Effector CD4-positive, alpha-beta T cell (primary cell): ENCODE results near the gene METTL25B.
A peak's percentile ranks its signal among the peaks of the same experiment; 100 is the strongest.
"Not testable (repeated sequence)": the region's sequence is repeated elsewhere in the genome, so short reads cannot be mapped to it uniquely, and the experiment has no call there.

Experiments
- DNase-seq: peaks from one replicate; pipeline ENCODE4 v3.0.0-alpha.2; 2020

Gene METTL25B

DNA sequence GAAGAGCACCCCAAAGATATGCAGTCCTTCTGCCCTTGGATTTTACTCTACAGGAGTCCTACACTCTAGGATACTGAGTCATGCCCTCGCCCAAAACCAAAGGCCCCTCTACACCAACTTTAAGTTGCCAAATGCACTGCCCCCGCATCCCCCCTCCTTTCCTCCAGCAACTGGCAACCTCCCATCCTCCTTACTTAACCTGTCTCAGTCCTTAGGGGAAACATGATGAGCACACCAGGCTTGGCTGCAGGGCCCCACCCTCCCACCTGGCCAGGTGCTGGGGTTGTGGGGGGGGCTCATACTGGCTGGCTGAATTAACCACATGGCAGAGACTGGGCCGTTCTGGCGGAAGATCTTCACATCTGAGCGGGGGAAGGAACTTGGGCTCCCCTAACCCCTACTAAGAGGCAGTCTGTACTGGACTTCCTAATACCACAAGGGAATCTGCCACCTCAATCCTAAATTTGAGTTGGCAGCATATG is 22.0 kb downstream of the METTL25B start:
- DNase-seq: peak; percentile 20

DNA sequence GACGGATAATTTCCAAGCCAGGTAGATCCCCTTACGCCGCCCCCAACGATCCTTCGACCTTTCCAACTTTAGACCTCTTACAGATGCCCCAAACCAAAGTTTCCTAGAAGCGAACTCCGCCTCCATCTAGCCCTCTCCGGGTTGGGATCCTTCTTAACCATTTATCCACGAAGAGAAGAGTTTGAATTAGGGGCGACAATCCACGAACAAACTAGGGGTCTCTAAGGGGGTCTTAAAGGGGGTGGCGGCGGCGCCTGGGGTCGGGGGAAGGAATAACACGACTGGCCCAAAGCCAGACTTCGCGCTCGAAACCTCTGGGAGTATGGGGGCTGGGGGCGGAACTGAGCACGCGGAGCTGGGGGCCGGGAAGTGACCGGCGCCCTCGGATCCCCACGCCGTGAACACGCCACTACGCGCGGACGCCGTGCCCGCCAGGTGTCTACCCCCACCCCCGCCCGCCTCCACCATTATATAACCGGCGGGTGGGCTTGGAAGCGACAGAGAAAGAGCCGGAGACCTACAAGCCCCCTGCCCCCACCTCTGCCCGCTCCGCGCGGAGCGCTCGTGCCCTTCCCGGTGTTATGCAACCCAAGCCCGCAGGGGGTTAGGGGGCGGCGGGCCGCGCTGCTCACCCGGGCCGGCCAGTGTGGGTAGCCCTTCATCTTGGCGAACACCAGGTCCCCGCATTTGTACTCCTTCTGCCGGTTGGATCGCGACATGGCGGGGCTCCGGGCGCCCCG is 22.6 kb downstream of the METTL25B start:
- peak; percentile 14 for DNase-seq

- DNase-seq: no peak
Observed at GRCh38 chr1:156751451-156751756, 23.1 kb downstream of the METTL25B start, which contains the start of gene HDGF. Gene HDGF, minus strand, starts transcription at chr1:156751675. Its CDS starts 246 bp downstream, at chr1:156751429.

DNA sequence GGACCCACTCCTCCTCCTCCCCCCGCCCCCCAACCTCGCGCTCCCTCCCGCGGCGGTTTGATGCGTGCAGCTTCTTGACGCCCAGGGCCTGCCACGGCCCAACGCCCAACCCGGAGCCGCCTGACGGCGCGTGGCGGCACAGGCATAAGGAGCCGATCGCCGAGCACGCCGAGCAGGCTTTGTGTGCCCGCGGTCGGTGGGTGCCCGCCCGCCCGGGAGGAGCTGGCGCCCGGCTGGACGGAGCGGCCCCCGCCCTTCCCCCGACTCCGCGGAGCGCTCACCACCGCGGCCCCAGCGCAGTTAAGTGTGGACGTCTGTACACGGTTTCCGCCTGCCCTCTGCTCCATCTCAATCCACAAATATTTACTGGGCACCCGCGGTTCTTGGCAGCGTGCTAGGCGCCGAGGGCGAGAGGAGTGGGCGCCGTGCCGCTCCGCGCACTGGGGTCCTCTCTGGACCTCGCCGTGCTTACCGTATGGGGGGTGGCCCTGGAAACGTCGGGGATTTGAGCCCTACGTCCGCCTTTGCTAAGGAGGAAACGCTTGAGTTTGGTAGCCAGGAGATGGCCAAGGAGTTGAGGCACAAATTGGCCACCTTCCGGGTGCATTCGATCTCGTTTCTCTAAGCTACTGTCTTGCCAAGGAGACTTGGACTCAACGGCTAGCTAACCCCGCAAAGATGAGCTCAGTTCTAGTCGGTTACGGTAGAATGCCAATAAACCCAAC is 23.6 kb downstream of the METTL25B start:
- peak; percentile 97 for DNase-seq

DNA sequence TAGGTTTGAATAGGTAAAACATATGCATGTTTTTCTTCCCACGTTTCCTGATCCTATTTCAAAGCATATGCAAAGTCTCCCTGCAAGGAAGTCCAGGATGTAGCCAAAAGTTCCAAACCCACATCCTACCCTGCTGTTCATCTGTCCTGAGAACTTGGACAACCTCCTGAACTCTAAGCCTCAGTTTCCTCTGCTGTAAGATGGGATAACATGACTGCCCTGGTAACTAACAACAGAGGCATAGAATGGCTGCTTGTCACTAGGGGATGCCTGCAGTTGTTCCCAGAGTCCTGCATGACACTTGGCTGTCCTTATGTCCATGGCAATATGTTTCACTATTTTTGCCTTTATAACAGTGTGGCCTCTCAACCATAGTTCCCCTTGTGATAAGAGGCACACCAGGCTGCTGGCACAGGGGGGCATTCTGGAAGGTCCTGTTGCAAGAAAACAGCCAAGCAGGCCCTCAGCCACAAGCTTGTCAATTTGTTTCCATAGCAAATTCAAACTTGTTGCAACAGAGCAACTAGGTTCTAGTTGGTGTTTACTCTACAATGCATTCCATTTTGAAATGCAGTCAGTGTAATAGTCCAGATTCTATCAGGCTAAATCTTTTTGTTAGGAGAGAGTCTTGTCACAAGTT is 24.7 kb downstream of the METTL25B start:
- no peak for DNase-seq

- no peak for DNase-seq
Observed at GRCh38 chr1:156754219-156754618, 25.9 kb downstream of the METTL25B start.

DNA sequence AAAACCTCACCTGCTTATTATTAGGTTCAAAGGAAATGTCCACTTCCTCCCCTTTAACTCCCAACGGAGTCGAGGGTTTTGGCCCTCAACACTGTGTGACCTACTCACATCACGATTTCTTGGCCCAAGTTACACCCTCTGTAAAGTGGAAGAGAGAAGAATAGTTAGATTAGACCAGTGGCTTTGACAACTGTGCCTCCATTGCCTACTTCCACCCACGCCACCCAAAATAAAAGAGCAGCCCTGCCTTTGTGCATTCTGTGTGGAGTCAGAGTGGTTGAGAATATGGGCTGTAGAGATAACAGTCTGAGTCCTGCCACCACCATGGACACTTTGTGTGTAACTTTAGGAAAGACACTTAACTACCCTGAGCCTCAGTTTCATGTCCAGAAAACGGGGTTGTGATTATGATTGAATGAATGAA is 27.3 kb downstream of the METTL25B start:
- no peak for DNase-seq

- no peak for DNase-seq
Observed at GRCh38 chr1:156756355-156756754, 28.1 kb downstream of the METTL25B start.

- not testable (repeated sequence) for DNase-seq
Observed at GRCh38 chr1:156757572-156758253, 29.4 kb downstream of the METTL25B start.

GRCh38 chr1:156760092-156760795 is 32.0 kb downstream of the METTL25B start:
- DNase-seq: no peak

GRCh38 chr1:156760796-156761104 is 32.5 kb downstream of the METTL25B start:
- DNase-seq: no peak

DNA sequence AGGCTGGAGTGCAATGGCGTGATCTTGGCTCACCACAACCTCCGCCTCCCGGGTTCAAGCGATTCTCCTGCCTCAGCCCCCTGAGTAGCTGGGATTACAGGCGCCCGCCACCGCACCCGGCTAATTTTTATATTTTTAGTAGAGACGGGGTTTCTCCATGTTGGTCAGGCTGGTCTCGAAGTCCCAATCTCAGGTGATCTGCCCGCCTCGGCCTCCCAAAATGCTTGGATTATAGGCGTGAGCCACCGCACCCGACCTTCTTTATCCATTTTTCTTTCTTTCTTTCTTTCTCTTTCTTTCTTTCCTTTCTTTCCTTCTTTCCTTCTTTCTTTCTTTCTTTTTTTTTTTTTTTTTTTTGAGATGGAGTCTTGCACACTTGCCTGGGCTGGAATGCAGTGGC is 36.9 kb downstream of the METTL25B start:
- not testable (repeated sequence) for DNase-seq

- DNase-seq: no peak
Observed at GRCh38 chr1:156765666-156766065, 37.4 kb downstream of the METTL25B start.

GRCh38 chr1:156766298-156767100 is 38.2 kb downstream of the METTL25B start:
- DNase-seq: no peak

DNA sequence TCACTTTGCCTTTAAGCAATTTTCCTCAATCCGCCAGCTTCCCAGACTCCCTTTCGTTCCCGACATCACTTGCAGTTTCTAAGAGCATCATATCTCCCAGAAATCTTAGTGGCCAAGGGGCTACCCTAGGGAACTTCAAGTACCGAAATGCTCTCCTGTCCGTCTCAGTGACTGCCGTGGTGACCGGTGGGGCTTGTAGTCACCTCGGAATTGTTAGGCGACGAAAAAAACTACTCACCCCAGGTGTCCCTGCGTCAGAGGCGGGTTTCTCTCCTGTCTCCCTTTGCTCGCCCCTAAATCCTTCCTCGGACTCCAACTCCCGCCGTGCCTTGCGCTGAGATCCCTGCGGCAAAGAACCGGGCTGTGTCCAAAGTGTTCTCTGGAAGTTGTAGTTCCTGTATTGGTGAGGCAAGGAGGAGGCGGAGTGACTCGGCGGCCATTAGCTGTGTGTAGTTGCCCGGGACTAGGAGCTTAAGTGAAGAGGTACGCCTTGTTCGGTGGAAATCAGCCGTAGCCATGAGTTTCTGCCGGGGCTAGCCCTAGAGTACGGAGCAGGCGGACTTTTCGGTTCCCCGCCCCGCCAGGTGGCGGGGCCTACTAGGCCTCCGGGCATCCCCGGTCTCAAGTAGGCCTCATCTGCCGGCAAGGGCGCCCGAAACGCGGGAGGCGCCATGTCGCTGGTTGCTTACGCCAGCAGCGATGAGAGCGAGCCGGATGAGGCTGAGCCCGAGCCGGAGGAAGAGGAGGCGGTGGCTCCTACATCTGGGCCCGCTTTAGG is 39.0 kb downstream of the METTL25B start, which contains the start of gene PRCC:
Gene PRCC, plus strand, starts transcription at position 435 of the 778 bp plus-strand sequence. Its CDS starts 237 bp downstream, at position 672.
- peak; percentile 97 for DNase-seq

GRCh38 chr1:156767879-156768604 is 39.8 kb downstream of the METTL25B start:
- DNase-seq: peak; percentile 36

GRCh38 chr1:156768610-156769295 is 40.5 kb downstream of the METTL25B start:
- DNase-seq: no peak

- no peak for DNase-seq
Observed at GRCh38 chr1:156772222-156772621, 44.0 kb downstream of the METTL25B start.
